Measurements from ENCODE around the gene MYO3B.
"Not testable (repeated sequence)": the region's sequence is repeated elsewhere in the genome, so short reads cannot be mapped to it uniquely, and the experiment has no call there.

Gene MYO3B

DNA sequence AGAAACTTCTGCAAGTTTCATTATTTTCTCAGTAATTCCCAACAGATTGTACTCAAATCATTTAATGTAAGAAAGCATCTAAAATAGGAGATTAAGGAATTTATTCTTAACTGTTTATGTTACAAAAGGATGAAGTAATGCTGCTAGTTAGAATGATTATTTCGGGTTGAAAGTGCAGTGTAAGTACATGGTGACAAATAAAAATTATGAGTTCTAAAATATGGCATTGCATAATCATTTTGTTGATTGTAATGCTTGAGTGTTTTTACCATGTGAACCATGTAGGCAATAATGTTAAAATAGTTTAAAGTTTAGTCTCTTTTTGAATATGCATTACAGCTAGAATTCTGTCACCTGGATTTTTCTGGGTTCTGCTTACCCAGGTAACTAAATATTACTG is 388.2 kb downstream of the MYO3B start:
- peak; percentile 2 for DNase-seq (ENCODE audit: low read depth)

- no peak for DNase-seq (ENCODE audit: low read depth)
These were observed 389.5 kb downstream of the MYO3B start for GRCh38 chr2:170567429-170567828.

GRCh38 chr2:170568511-170568910 is 390.6 kb downstream of the MYO3B start:
- DNase-seq (ENCODE audit: low read depth), result no peak

DNA sequence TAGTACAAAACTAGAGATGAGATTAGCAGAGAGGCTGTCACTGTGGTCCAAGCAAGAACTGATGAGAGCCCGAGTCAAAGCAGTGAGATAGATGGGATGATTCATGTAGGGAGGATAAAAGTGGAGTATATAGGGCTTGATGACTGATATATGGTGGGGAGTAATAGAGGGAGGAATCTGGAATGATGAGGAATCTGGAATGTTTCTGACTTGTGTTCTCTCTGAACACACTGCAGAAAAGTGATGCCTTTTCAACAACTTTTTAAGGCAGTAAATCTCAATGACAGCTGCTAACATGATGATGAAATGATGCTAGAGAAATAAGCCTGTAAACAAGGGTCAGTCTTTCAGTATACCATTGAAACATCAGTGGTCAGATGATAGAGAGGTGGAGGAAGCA is 393.7 kb downstream of the MYO3B start:
- peak; percentile 45 for DNase-seq (ENCODE audit: low read depth)

- DNase-seq (ENCODE audit: low read depth), result no peak
These were observed 395.7 kb downstream of the MYO3B start for GRCh38 chr2:170573671-170574070.

DNA sequence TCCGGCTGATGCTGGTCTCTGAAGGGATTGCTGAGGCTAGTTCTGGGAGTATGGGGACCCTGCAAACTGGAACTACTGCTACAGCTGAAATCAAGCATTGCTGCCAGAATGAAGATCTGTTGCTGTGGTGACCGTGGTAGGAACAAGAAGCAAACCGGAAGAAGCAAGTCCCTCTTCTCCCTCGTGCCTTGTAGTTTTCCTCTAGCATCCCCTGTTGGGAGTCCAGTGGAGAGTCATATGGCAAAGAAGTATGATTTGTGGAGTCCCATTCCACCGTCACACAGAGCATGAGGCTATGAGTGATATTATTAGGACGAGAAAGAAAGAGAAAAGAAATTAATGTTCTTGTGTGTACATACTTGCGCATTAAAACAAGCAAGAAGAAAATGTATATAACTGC is 398.3 kb downstream of the MYO3B start:
- DNase-seq (ENCODE audit: low read depth), result no peak

- no peak for DNase-seq (ENCODE audit: low read depth)
These were observed 399.4 kb downstream of the MYO3B start for GRCh38 chr2:170577356-170577755.

- no peak for DNase-seq (ENCODE audit: low read depth)
These were observed 400.7 kb downstream of the MYO3B start for GRCh38 chr2:170578606-170579005.

DNA sequence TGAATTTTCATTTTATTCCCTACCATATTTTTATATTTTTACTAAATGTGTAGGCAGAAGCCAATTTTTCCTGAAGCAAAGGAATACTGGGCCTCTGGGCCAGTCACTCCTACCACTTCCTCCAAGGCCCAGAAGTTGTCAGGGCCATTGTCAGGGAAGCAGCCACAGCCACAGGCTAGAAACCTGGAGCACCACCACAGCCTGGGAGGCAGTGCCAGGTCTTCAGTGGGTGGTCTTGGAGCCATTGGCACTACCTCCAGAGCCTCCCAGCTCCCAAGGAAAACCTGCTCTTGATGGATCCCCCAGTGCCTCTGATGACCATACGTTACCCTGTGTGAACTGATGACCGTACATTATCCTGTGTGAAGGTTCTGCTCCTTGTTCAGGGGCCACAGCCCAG is 401.6 kb downstream of the MYO3B start:
- no peak for DNase-seq (ENCODE audit: low read depth)

GRCh38 chr2:170582313-170582712 is 404.4 kb downstream of the MYO3B start:
- DNase-seq (ENCODE audit: low read depth), result no peak

DNA sequence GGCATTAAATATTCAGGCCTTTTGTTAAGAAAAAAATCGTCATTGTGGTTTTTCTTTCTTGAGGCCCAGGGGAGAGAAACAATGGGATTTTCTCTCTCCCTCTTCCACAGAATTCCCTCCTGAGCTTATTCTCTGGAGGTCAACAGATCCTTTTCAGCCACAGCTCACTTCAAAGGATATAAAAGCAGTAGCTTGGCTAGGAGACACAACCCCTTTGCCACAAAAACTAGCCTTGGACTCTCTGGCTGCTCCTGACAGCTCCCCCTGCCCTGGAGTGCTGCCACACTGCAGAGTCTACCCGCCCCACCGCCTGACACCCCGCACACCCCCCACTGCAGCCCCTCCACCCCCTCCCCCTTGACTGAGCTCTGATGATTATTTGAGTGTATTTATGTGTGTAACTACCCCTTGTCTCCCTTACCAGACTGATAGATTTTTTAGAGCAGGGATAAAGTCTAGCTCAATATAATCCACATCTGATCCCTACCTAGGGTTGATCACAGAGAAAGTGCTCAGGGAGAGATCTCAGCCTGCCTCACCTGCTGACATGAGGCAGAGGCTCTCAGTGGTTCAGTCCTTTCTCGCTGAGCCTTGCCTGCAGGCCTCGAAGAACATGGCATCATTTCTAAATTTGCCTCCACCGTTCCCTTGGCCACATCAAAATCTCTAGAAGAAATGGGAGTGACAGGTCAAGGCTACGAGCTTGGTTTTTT is 405.0 kb downstream of the MYO3B start:
- DNase-seq (ENCODE audit: low read depth), result no peak

- no peak for DNase-seq (ENCODE audit: low read depth)
These were observed 407.1 kb downstream of the MYO3B start for GRCh38 chr2:170585067-170585466.

- DNase-seq (ENCODE audit: low read depth), result no peak
These were observed 408.7 kb downstream of the MYO3B start for GRCh38 chr2:170586571-170587095.

DNA sequence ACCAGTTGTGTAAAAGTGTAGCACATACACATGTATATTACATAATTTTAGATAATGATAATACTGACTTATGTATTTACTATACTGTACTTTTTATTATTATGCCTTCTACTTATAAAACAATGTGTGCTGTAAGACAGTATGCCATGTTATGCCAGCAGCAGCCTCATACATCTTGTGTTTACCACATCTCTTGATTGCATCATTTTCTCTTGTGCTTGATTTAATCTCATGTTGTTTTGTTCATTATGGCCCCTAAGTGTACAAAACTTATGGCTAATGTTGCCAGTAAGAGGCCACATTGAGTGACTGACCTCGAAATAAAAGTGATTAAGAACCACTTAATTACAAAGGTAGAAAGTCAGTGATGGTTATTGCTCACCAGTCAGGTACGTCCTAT is 409.2 kb downstream of the MYO3B start:
- DNase-seq (ENCODE audit: low read depth), result peak; percentile 5

- no peak for DNase-seq (ENCODE audit: low read depth)
These were observed 410.0 kb downstream of the MYO3B start for GRCh38 chr2:170587922-170588321.

DNA sequence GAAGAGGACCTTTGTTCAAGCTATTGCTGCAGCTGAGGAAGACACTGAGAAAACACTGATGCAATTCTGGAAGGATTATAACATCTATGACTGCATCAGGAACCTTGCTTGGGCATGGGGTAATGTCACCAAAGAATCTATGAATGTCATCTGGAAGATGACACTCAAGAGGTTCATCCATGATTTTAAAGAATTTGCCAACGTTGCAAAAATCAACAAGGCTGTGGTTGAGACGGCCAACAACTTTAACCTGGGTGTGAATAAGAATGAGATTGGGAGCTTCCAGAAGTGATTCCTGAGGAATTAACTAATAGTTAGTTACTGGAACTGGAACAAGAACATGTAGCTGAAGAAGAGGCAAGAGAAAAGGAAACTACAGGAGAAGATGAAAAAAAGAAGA is 410.8 kb downstream of the MYO3B start:
- DNase-seq (ENCODE audit: low read depth), result no peak

GRCh38 chr2:170596576-170596975 is 418.6 kb downstream of the MYO3B start:
- no peak for DNase-seq (ENCODE audit: low read depth)

DNA sequence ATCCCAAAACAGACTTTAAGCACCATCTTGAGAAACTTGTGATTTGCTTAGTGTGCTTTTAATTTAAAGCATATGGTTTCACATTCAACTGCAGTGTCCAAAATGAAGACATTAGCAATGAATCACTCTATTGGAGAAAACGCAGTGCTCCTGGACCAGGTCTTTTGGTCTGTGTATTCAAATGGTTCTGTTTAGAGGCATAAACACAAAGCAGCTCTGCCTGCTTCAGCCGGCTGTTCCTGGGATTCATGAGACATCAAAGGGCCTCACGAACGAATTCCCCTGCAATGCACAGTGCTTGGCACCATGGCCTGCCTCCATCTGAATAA is 420.1 kb downstream of the MYO3B start:
- DNase-seq (ENCODE audit: low read depth), result no peak

GRCh38 chr2:170601489-170601888 is 423.5 kb downstream of the MYO3B start:
- no peak for DNase-seq (ENCODE audit: low read depth)

GRCh38 chr2:170605862-170606261 is 427.9 kb downstream of the MYO3B start:
- no peak for DNase-seq (ENCODE audit: low read depth)

DNA sequence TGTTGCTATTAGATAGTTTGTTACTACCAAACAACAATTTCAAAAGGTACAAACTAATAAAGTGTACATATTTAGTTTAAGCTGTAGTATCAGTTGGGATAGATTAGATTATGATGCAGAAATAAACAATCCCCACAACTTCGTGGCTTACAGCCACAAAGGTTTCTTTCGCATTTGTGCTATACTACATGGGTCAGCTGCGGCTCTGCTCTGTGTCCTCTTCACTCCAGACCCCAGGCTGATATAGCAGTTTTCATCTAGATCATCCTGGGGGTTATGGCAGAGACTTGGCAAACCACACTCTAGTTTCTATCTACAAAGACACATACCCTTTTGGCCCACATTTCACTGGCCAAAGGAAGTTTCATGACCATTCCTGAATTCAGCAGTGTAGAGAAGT is 429.2 kb downstream of the MYO3B start:
- DNase-seq (ENCODE audit: low read depth), result no peak

DNA sequence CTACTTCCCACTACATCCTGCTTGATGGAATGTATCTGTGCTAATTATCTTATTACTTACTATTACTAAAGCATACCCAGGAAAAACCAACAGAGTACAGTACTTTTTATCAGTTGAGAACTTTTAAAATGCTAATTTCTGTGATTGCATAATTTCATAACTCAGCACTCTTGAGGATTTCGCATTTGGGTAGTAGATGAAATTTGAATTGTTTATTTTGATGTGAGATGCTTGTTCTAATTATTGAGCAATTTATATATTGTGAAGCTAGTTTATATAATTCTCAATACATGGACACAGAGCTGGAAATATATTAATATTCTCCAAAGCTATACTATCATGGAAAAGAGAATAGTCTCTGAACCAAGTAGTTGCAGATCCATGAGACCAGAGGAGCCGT is 432.7 kb downstream of the MYO3B start:
- DNase-seq (ENCODE audit: low read depth), result no peak

DNA sequence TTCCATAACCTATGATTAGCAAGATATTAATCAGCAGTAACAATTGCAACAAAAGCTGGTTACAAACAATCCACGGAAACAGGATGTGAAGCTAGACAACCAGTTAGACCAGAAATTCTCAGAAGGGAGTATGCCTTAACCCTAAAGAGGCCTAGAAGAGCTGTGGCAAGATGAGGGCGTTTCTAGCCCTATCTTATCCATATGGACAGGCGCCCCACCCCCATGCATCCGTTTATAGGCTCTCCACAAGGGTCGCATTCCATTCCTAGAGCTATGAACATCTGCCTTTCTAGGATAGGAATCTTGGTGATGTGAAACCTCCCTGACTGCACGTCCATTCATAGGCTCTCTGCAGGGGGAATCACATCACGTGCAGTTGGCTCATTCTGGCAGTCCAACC is 441.0 kb downstream of the MYO3B start:
- not testable (repeated sequence) for DNase-seq (ENCODE audit: low read depth)

DNA sequence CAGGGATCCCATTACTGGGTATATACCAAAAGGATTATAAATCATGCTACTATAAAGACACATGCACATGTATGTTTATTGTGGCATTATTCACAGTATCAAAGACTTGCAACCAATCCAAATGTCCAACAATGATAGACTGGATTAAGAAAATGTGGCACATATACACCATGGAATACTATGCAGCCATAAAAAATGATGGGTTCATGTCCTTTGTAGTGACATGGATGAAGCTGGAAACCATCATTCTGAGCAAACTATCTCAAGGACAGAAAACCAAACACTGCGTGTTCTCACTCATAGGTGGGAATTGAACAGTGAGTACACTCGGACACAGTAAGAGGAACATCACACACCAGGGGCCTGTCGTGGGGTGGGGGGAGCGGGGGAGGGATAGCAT is 457.1 kb downstream of the MYO3B start:
- DNase-seq (ENCODE audit: low read depth), result not testable (repeated sequence)

Measured in amniotic epithelial cell (primary cell).